OCI-LY7 (cell line): ENCODE measurements around the gene USP25. TPM values are rescaled to one million over a fixed set of nuclear protein-coding genes. Genes with fewer than 3 reads are reported as not detected.

ENCODE experiments used
- BruUV-seq: library from RNA; stranded (reverse); fragments of 400-500 nt; replicated peaks from 2 replicates; lab custom pipeline; 2021; lab: Mats Ljungman, UMichigan
- CTCF ChIA-PET: fragments of 300-600 bp; sonication (Branson Sonifier 250); formaldehyde crosslinking; loops from one replicate; lab custom pipeline; 2022; ENCODE audit warnings: antibody characterized with exemption; ENCODE audit not compliant: unreplicated experiment; lab: Charles Lee
- POLR2A ChIA-PET: fragments of 300-600 bp; sonication (Branson Sonifier 250); formaldehyde crosslinking; loops from one replicate; lab custom pipeline; 2022; ENCODE audit warnings: antibody characterized with exemption; lab: Charles Lee
- DNase-seq: peaks from one replicate; pipeline ENCODE4 v3.0.0-alpha.2; 2015; ENCODE audit warnings: low spot score
- H2AFZ ChIP-seq: fragments of 200-600 bp; sonication (generic), shearing (Covaris generic); 2 replicates; pipeline ENCODE4 v1.6.1; 2014; ENCODE audit warnings: mild to moderate bottlenecking, antibody characterized with exemption, low read length, moderate library complexity
- H3K27ac ChIP-seq: fragments of 200-600 bp; sonication (generic); 2 replicates; pipeline ENCODE4 v1.5.1; 2014; ENCODE audit warnings: mixed run types, low read depth, mild to moderate bottlenecking, moderate library complexity, low read length, inconsistent platforms; ENCODE audit not compliant: poor library complexity, severe bottlenecking
- H3K36me3 ChIP-seq: fragments of 200-600 bp; sonication (generic); 2 replicates; pipeline ENCODE4 v1.6.1; 2014; ENCODE audit warnings: mild to moderate bottlenecking, antibody characterized with exemption, low read length, moderate library complexity, mixed read lengths; ENCODE audit not compliant: insufficient read depth
- H3K4me1 ChIP-seq: fragments of 200-600 bp; sonication (generic); 2 replicates; pipeline ENCODE4 v1.5.1; 2014; ENCODE audit warnings: mild to moderate bottlenecking, low read length; ENCODE audit not compliant: insufficient read depth, poor library complexity, severe bottlenecking
- H3K4me2 ChIP-seq: fragments of 200-600 bp; sonication (generic); 2 replicates; pipeline ENCODE4 v1.6.1; 2014; ENCODE audit warnings: mild to moderate bottlenecking, low read length
- H3K4me3 ChIP-seq: fragments of 200-600 bp; sonication (generic); 2 replicates; pipeline ENCODE4 v1.5.1; 2014; ENCODE audit warnings: mild to moderate bottlenecking, low read depth, low read length; ENCODE audit not compliant: poor library complexity, severe bottlenecking
- H3K79me2 ChIP-seq: fragments of 200-600 bp; sonication (generic); 2 replicates; pipeline ENCODE4 v1.6.1; 2016; ENCODE audit warnings: low read depth, mild to moderate bottlenecking, low read length, moderate library complexity, mixed read lengths; ENCODE audit not compliant: insufficient read depth
- H3K9me2 ChIP-seq: fragments of 200-600 bp; sonication (generic); 2 replicates; pipeline ENCODE4 v1.6.1; 2016; ENCODE audit warnings: mild to moderate bottlenecking, low read length, mixed read lengths; ENCODE audit not compliant: insufficient read depth
- H3K9me3 ChIP-seq: fragments of 200-600 bp; sonication (generic); 2 replicates; pipeline ENCODE4 v1.6.1; 2014; ENCODE audit warnings: mild to moderate bottlenecking, mixed run types, low read length, mixed read lengths
- H4K20me1 ChIP-seq: fragments of 200-600 bp; sonication (generic); 2 replicates; pipeline ENCODE4 v1.6.1; 2014; ENCODE audit warnings: mild to moderate bottlenecking, antibody characterized with exemption, low read length, moderate library complexity, mixed read lengths; ENCODE audit not compliant: insufficient read depth
- EZH2phosphoT487 ChIP-seq: fragments of 200-600 bp; sonication (generic); IDR thresholded peaks from 2 replicates; pipeline ENCODE4 v1.6.1; 2018; ENCODE audit warnings: low read depth, borderline replicate concordance, mild to moderate bottlenecking, mixed run types, antibody characterized with exemption, low read length, moderate library complexity, mixed read lengths
- intact Hi-C: fragments of 100-400 bp; cut with micrococcal nuclease; formaldehyde crosslinking; loops from one replicate; pipeline ENCODE4 v1.10.0; 2022; ENCODE audit not compliant: unreplicated experiment
- total RNA-seq, 2 experiments: library from RNA; depleted of rRNA in 1 of 2; stranded (reverse); fragments of >200 nt in 1 of 2; shearing (Covaris generic) in 1 of 2; gene quantifications; 2 replicates each; pipeline ENCODE4 v1.2.3, GENCODE V29; 2014 to 2022
- TF ChIP-seq, protein P1 (sequence below): fragments of 200-600 bp; sonication (generic); conservative IDR thresholded peaks from 2 replicates; pipeline ENCODE4 v1.5.1; 2014; ENCODE audit warnings: mild to moderate bottlenecking, antibody characterized with exemption, low read length, moderate library complexity, mixed read lengths

The USP25 gene
- total RNA-seq, 2 experiments from 2014 or later: 25.1 to 28.1 TPM

DNA sequence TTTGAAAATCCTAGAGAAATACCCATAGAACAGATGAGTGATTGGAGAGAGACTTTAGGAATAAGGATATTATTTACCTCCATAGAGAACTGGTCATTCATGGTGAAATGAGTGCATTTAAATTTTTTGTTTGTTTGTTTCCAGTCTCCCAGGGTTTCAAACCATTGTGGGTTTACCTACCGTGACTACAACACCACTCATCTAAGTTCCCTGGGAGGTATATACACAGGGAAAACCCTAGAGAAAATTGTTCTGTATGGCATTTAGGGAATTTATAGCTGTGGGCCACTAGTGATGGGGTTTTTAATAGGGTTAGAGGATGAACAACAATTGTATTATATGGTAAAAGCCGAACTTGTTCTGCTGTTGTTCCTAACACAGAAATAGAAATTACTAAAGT lies 109.2 kb downstream of the USP25 start:
- no peak overlapping the region for H3K4me3 ChIP-seq
- H3K79me2 ChIP-seq: no peaks in the 10 kb centered on the region
- DNase-seq: no peak
- no TSS peak for BruUV-seq
- no peak overlapping the region for H3K27ac ChIP-seq
- no peak overlapping the region for H3K4me2 ChIP-seq
- no peaks in the 10 kb centered on the region for H3K9me3 ChIP-seq
- H3K36me3 ChIP-seq: no peaks in the 10 kb centered on the region
- intact Hi-C loops: no loop called here
- no peaks in the 10 kb centered on the region for H3K4me1 ChIP-seq
- H3K9me2 ChIP-seq: no peaks in the 10 kb centered on the region
- ChIA-PET CTCF (no interaction called here), POLR2A (no interaction called here)
- no peaks in the 10 kb centered on the region for H4K20me1 ChIP-seq
- TF ChIP-seq, protein P1, sequence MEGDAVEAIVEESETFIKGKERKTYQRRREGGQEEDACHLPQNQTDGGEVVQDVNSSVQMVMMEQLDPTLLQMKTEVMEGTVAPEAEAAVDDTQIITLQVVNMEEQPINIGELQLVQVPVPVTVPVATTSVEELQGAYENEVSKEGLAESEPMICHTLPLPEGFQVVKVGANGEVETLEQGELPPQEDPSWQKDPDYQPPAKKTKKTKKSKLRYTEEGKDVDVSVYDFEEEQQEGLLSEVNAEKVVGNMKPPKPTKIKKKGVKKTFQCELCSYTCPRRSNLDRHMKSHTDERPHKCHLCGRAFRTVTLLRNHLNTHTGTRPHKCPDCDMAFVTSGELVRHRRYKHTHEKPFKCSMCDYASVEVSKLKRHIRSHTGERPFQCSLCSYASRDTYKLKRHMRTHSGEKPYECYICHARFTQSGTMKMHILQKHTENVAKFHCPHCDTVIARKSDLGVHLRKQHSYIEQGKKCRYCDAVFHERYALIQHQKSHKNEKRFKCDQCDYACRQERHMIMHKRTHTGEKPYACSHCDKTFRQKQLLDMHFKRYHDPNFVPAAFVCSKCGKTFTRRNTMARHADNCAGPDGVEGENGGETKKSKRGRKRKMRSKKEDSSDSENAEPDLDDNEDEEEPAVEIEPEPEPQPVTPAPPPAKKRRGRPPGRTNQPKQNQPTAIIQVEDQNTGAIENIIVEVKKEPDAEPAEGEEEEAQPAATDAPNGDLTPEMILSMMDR: no peak
- TF ChIP-seq EZH2phosphoT487: no peak
- H2AFZ ChIP-seq: no peak overlapping the region

DNA sequence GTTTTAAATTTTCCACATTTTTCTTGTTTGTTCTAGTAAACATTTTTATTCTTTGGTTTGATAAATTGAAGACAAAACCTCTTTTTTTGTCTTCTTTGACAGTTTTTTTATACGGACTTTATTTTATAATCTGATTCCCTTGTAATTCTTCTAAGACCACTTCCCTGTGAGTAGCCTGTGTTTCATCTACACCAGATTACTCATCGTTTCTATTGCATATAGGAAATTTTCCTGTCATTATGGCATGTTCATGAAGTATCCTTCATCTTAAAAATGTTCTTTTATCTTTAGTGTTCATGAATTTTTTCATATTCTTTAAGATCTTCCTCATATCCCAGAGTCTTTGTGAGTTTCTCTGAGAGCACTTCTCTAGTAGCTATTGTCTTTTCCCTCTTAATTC lies 109.8 kb downstream of the USP25 start:
- Histone ChIP-seq H3K9me3 (no peaks in the 10 kb centered on the region), H3K36me3 (no peaks in the 10 kb centered on the region), H2AFZ (no peak overlapping the region), H3K4me2 (no peak overlapping the region), H4K20me1 (no peaks in the 10 kb centered on the region), H3K9me2 (no peaks in the 10 kb centered on the region), H3K4me1 (no peaks in the 10 kb centered on the region), H3K27ac (no peak overlapping the region), H3K4me3 (no peak overlapping the region), H3K79me2 (no peaks in the 10 kb centered on the region)
- intact Hi-C loops: no loop called here
- ChIA-PET POLR2A (interaction anchor here (0.6 kb wide), 1 partner anchor 1926 kb away, joined by 3 read pairs; no protein-coding TSS in a partner anchor), CTCF (no interaction called here)
- no TSS peak for BruUV-seq
- no peak for DNase-seq
- TF ChIP-seq, protein P1: no peak
- TF ChIP-seq EZH2phosphoT487: no peak

DNA sequence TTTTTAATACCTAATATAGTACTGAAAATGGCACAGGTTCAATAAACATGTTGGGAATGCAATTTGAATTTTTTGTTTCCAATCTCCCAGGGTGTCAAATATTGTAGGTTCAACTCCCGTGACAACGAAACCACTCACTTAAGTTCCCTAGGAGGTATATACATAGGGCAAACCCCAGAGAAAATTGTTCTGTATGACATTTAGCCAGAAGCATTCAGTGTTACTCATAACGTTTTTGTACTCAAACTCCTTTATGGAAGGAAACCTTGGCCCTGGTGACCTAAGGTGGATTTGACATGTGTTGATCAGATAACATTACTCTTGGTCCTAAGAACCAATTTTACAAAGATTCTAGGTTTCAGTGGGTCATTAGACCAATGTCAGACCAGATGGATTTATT lies 110.6 kb downstream of the USP25 start:
- BruUV-seq: no TSS peak
- ChIA-PET POLR2A (no interaction called here), CTCF (no interaction called here)
- Histone ChIP-seq H3K27ac (no peak overlapping the region), H3K36me3 (no peaks in the 10 kb centered on the region), H3K4me2 (no peak overlapping the region), H3K9me3 (no peaks in the 10 kb centered on the region), H3K4me1 (no peaks in the 10 kb centered on the region), H4K20me1 (no peaks in the 10 kb centered on the region), H2AFZ (no peak overlapping the region), H3K4me3 (no peak overlapping the region), H3K9me2 (no peaks in the 10 kb centered on the region), H3K79me2 (no peaks in the 10 kb centered on the region)
- TF ChIP-seq, protein P1: no peak
- TF ChIP-seq EZH2phosphoT487: no peak
- DNase-seq: no peak
- intact Hi-C loops: no loop called here
